NCI-H2171 treated with DMSO at 0.1 percent for 48 hours (cell line): ENCODE results near the gene CENATAC.
"Not testable (repeated sequence)": the region's sequence is repeated elsewhere in the genome, so short reads cannot be mapped to it uniquely, and the experiment has no call there.

Source experiments
- DNase-seq: peaks from one replicate; lab custom pipeline; 2025; lab: John Stamatoyannopoulos, UW

The CENATAC gene

GRCh38 chr11:119026970-119027369, 29.0 kb downstream of the CENATAC start:
- DNase-seq = no peak

GRCh38 chr11:119027561-119028345, 29.8 kb downstream of the CENATAC start:
- DNase-seq = no peak

- DNase-seq = no peak
Observed at GRCh38 chr11:119028346-119029068, 30.6 kb downstream of the CENATAC start.

DNA sequence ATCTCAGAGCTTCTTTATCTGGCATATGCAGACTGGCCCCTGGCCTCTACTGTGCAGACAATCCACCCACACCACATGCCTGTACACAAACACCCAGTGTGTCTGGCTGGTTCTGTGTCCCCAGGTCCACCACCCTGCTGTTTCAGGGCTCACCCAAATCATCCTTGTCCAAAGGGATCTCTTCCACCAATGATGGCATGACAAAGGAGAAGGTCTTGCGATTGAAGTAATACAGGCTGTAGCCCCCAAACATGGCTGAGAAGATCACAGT, 31.1 kb downstream of the CENATAC start:
- DNase-seq = no peak

GRCh38 chr11:119029340-119030028, 31.5 kb downstream of the CENATAC start:
- no peak for DNase-seq

GRCh38 chr11:119030029-119030328, 32.0 kb downstream of the CENATAC start:
- no peak for DNase-seq

DNA sequence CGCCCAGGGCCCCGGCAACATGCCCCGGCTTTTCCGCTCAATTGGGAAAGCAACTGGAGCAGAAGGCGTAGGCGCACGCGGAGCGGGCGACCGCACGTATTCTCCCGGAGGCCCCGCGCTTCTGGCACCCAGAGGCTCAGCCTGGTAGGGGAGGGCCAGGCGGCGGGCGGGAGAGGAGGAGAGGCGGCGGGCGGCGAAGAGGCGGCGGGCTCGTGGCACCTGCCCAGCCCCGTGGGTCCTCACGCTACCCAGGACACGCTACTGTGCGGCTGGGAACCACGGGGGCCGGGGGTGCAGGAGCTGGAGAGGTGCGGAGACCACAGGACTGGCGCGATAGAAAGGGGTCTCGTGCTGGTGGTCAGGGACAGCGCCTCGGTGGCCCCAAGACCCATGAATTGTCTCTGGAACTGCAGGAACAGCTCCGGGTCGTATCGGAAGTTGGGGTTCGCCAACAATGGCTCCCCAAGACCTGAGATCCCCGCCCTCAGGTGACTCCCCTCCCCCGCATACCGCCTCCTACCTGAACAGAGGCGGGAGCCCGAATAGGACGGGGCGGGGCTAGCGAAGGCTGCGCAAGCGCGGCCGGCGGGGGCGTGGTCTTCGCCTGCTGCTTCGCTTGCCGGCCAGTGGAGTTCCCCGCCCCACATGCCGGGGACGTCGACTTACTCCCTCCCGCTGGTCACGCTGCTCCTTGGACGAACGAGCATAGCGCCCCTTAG, 32.5 kb downstream of the CENATAC start, which contains the start of gene SLC37A4:
SLC37A4 (minus strand) TSS at position 549 of the 719 bp plus-strand sequence.
- peak; percentile 88 for DNase-seq

GRCh38 chr11:119031912-119032280, 34.0 kb downstream of the CENATAC start:
- no peak for DNase-seq

DNA sequence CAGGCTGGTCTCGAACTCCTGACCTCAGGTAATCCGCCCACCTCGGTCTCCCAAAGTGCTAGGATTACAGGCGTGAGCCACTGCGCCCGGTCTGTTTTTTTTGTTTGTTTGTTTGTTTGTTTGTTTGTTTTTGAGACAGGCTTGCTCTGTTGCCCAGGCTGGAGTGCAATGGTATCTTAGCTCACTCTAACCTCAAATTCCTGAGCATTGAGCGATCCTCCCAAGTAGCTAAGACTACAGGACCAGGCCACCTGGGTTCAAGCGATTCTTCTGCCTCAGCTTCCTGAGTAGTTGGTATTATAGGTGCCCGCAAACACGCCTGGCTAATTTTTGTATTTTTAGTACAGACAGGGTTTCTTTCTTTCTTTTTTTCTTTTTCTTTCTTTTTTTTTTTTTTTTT, 35.5 kb downstream of the CENATAC start:
- not testable (repeated sequence) for DNase-seq

- DNase-seq = no peak
Observed at GRCh38 chr11:119034813-119035212, 36.9 kb downstream of the CENATAC start.

DNA sequence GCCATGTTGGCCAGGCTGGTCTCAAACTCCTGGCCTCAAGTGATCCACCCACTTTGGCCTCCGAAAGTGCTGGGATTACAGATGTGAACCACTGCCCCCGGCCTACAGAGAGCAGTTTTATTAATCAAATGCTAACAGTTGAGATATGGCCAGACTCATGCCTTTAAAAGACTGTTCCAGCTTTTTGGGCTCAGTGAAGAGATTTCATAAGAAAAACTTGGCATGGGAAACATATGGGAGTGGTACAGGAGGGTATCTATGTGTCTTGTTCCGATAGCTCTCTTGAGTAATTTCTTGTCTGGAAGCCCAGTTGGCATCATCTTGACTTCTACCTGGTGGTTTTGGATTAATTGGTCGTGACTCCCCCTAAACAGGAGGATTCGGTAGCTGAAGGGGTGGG, 40.9 kb downstream of the CENATAC start:
- DNase-seq = no peak

DNA sequence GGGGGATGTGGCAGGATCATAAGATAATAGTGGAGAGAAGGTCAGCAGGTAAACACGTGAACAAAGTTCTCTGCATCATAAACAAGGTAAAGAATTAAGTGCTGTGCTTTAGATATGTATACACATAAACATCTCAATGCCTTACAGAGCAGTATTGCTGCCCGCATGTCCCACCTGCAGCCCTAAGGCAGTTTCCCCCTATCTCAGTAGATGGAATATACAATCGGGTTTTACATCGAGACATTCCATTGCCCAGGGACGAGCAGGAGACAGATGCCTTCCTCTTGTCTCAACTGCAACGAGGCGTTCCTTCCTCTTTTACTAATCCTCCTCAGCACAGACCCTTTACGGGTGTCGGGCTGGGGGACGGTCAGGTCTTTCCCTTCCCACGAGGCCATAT, 41.5 kb downstream of the CENATAC start:
- DNase-seq = not testable (repeated sequence)

DNA sequence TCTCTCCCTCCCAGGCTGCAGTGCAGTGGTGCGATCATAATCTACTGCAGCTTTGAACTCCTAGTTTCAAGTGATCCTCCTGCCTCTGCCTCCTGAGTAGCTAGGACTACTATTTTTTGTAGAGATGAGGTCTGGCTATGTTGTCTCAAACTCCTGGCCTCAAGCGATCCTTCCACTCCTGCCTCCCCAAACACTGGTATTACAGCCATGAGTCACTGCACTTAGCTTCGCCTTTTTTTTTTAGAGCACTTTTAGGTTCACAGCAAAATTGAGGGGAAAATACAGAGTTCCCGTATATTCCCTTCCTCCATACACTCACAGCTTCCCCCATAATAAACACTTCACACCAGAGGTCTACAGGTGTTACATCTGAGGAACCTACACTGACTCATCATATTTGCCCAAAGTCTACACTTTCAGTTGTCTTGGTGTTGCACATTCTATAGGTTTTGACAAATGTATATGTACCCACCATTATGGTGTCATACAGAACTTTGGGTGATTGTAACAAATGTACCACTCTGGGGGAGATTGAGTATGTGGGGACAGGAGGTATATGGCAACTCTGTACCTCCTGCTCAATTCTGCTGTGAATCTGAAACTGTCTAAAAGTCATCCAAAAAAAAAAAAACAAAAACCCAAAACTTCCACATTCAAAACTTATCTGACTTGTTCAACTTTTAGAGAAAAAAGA, 44.0 kb downstream of the CENATAC start:
- no peak for DNase-seq

GRCh38 chr11:119042927-119043326, 45.0 kb downstream of the CENATAC start:
- no peak for DNase-seq

DNA sequence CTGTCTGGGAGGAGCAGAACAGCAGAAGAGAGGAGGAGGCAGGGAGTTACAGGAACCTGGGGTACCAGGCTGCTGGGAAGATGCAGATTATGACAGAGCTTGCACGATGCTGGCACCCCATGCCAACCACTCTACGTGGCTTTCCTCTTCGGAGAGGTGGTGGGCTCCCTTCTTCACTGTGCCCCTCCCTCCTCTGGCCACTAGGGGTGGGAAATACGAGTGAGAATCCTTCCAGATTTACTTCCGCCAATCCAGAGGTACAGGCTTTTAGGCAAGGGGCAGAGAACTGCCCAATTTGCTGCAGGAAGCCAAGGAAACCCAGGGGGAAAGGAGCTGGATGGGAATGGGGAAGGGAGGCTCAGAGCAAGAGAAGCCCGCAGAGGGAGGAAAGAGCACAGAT, 46.8 kb downstream of the CENATAC start:
- DNase-seq = no peak

GRCh38 chr11:119046489-119046888, 48.6 kb downstream of the CENATAC start:
- no peak for DNase-seq

DNA sequence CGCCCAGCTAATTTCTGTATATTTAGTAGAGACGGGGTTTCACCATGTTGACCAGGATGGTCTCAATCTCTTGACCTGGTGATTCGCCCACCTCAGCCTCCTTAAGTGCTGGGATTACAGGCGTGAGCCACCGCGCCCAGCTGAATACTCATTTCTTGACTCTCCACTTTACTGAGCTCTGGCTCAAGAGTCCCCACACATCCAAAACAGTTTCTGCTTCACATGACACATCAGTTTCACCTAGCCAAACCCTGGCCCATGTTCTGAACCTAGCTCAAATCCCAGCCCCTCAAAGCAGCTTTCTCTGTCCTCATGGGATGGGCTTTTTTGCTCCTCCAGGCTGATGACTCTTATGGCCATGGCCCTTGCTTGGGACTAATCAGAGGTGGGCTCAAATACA, 49.3 kb downstream of the CENATAC start:
- no peak for DNase-seq

GRCh38 chr11:119048644-119049043, 50.7 kb downstream of the CENATAC start:
- DNase-seq = no peak

- DNase-seq = no peak
Observed at GRCh38 chr11:119049081-119049480, 51.1 kb downstream of the CENATAC start.

- DNase-seq = no peak
Observed at GRCh38 chr11:119051440-119052162, 53.7 kb downstream of the CENATAC start.

DNA sequence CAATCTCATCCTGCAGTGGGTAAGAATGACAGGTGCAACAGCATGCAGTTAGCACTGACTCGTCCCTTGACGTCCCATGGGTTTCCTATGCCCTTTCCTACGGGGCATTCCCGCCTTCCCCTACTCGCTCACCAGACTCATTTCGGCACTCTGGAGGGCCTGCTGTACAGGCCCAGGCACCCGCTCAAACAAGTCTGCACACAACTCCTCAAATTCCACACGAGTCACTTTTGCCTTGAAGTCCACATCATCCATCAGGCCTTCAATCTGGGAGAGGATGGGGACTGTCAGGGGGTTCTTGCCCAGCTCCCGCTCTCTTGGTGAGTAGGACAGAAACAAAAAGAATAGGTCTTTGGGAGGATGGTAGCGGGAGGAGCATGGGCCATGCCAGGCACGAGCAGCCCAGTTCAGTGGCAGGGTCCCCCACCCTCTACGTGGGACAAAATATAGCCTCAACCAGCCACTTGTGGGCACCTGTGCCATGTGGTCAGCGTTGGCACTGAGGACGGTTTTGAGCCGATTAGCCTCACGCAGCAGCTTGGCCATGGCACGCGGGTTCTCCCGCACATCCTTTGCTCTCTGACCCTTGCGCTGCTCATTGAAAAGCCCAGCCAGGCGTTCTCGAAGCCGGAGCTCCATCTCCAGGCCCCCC, 54.4 kb downstream of the CENATAC start:
- no peak for DNase-seq
